Fibroblast of skin of left quadriceps (primary cell): ENCODE data around the gene CD84.
"Not testable (repeated sequence)": the region's sequence is repeated elsewhere in the genome, so short reads cannot be mapped to it uniquely, and the experiment has no call there.

Source experiments
- DNase-seq, 2 experiments: peaks; one replicate each; pipeline ENCODE4 v3.0.0-alpha.2; 2013; ENCODE audit warnings: low read depth in 2 of 2

Gene CD84

GRCh38 chr1:160542303-160542945 is 36.9 kb downstream of the CD84 start:
- no peak for DNase-seq

GRCh38 chr1:160541622-160542302 is 37.5 kb downstream of the CD84 start:
- DNase-seq: no peak

- DNase-seq: no peak
Measured at GRCh38 chr1:160540859-160541233, 38.5 kb downstream of the CD84 start.

DNA sequence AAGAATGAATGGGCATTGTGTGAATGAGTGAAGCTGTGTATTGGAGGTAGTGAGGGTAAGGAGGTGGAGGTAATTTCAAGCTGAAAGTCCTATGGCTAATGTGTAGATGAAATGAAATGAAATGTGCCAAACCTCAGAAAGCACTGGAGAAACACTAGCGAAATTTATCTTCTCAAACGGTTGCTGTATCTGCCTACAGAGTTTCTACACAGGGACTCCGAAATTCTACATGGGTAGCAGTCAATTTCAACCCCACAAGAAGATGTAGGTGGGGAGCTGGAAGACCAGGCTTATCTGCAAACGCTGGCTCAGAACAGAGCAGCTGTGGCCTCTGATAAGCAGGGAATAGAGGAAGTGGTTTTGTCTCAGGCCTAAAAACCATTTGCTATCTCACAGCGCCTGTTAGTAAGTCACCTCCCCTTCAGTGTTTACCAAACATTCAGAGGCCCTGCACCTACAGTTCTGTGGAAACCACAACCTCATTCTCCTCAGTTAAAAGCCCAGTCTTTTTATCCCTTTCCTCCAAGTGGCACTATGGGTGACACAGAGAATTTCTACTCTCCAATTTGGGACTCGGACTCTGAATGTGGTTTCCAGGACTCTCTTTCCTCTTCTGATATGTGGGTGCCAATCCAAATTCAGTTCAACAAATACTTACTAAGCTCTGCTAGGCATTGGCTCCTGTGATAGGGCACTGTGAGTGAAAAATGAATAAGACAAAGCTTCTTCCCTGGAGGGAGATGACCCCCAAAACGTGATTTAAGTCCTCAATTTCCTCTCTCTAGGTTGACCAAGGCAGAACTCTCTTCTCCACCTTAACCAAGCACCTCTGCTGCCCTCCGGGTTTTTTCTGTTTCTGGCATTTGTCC is 39.1 kb downstream of the CD84 start:
- no peak for DNase-seq

DNA sequence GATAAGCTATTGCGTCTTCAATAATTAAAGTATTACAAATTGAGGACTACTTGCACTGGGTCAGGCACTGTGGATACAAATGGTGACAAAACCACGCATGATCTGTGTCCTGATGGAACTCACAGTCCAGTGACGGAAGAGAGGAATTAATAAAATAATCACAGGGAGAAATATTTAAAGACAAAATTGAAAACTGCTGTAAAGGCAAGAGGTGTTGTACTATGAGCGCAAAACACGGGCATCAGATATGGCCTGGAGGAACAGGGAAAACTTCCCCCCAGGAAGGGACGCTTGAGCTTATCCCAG is 39.7 kb downstream of the CD84 start:
- DNase-seq: no peak

- no peak for DNase-seq
Measured at GRCh38 chr1:160538985-160539651, 40.2 kb downstream of the CD84 start.

- no peak for DNase-seq
Measured at GRCh38 chr1:160537714-160538665, 41.3 kb downstream of the CD84 start.

- DNase-seq: no peak
Measured at GRCh38 chr1:160534823-160535605, 44.3 kb downstream of the CD84 start.

DNA sequence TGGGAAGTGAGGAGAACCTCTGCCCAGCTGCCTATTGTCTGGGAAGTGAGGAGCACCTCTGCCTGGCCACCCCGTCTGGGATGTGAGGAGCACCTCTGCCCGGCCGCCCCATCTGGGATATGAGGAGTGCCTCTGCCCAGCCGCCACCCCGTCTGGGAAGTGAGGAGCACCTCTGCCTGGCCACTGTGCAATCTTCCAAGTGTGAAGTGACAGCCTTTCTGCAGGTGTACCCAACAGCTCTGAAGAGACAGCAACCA is 46.8 kb downstream of the CD84 start:
- not testable (repeated sequence) for DNase-seq

DNA sequence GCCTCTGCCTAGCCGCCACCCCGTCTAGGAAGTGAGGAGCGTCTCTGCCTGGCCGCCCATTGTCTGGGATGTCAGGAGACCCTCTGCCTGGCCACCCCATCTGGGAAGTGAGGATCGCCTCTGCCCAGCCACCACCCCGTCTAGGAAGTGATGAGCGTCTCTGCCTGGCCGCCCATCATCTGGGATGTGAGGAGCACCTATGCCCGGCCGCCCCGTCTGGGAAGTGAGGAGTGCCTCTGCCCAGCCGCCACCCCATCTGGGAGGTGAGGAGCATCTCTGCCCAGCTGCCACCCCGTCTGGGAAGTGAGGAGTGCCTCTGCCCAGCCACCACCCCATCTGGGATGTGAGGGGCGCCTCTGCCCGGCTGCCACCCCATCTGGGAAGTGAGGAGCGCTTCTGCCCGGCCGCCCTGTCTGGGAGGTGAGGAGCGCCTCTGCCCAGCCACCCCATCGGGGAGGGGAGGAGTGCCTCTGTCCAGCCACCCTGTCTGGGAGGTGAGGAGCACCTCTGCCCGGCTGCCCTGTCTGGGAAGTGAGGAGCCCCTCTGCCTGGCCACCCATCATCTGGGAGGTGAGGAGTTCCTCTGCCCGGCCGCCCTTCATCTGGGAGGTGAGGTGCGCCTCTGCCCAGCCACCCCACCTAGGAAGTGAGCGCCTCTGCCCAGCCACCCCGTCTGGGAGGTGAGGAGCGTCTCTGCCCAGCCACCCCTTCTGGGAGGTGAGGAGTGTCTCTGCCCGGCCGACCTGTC is 47.3 kb downstream of the CD84 start:
- not testable (repeated sequence) for DNase-seq

- DNase-seq: not testable (repeated sequence)
Measured at GRCh38 chr1:160529401-160529952, 49.8 kb downstream of the CD84 start.

- DNase-seq: not testable (repeated sequence)
Measured at GRCh38 chr1:160523789-160524188, 55.5 kb downstream of the CD84 start.

DNA sequence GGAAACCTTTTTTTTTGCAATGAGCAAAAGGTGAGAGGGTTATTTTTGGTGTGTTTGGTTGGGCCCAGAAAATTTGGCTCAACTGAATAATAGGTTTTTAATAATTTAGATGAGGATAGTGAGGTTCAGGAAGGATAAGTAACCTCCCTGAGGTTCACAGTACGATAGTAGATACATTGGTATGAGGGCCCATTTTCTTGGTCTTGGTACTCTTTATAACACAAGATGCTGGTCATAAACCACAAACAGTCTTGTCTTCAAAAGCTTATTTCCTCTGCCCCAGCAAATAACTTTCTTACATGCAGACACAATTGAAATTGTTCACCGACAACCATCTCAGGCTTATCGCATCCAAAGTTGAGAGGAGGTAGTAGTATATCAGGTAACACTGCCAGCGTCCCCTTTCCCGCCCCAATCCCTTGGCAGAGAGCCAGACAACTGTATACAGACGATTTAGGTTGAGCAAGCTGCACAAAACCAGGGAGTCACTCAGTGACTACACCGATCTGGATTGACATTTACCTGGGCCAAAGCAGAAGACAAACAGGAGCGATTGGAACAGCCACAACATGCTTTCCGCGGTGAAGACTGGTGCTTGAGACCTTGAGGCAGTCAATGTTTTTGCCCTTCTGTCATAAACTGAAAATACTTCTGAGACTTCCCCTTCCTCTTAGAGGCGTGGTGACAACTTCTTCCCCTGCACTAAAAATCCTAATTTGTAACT is 56.5 kb downstream of the CD84 start, which contains the start of gene SLAMF6:
Gene SLAMF6 (minus strand): TSS at position 634 of the 724 bp plus-strand sequence. CDS start 63 bp downstream, at position 571.
- no peak for DNase-seq

DNA sequence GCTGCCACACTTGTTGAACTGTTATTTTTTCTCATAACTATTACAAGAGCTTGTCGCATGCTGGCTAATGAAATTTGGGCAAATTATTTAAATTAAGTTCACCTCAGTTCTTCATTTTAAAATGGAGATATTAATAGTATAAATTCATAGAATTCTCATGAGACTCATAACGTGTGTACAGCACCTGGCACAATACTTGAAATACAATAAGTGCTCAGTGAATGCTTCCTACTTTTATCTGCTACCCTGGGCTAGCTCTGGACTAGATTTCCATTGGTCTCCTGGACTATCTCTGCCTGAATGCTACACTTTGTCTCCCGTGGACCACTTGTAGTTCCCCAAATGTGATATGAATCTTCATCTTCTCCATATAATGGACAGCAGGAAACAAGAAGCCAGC is 57.2 kb downstream of the CD84 start:
- DNase-seq: no peak

DNA sequence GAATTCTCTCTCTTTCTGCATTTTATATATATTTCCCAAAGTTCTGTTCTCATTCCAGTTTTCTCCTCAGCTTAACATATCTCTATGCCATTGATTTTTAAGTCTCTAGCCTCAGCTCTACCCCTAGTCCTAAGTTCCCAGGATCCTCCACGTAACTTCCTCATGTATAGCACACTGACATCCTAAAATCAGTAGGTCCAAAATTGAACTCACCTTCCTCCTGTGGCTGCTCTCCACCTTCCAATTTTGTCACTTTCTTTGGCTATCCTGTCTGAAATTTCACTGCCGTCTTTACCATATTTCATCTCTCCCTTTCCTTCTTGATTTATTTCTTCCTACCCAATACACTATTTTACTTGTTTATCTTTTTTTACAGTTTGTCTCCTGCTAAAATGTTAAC is 57.7 kb downstream of the CD84 start:
- no peak for DNase-seq

DNA sequence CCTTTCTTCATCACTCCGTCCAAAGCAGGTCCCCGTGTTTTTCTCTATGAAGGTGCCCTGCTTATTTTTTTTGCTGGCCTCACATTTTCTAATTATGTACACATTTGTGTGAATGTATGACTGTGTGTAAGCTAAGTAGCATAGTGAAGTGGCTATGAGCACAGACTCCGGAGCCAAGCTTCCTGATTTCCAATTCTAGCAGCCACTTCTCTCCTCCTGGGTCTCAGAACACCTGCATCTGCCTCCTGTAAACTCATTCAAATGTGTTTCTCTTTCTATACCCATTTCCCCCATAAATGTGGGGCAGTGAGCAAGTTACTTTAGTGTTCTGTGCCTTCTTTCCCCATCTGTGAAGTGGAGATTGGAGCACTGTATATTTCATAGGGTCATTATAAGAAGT is 58.3 kb downstream of the CD84 start:
- no peak for DNase-seq

GRCh38 chr1:160520582-160520981 is 58.7 kb downstream of the CD84 start:
- no peak for DNase-seq

GRCh38 chr1:160519642-160520435 is 59.5 kb downstream of the CD84 start:
- DNase-seq: no peak
